COLO829 (cell line): Measurements from ENCODE around the gene CENPB.

Source experiments
- DNase-seq: peaks from one replicate; pipeline ENCODE4 v3.0.0; 2012; ENCODE audit warnings: low spot score

CENPB gene

DNA sequence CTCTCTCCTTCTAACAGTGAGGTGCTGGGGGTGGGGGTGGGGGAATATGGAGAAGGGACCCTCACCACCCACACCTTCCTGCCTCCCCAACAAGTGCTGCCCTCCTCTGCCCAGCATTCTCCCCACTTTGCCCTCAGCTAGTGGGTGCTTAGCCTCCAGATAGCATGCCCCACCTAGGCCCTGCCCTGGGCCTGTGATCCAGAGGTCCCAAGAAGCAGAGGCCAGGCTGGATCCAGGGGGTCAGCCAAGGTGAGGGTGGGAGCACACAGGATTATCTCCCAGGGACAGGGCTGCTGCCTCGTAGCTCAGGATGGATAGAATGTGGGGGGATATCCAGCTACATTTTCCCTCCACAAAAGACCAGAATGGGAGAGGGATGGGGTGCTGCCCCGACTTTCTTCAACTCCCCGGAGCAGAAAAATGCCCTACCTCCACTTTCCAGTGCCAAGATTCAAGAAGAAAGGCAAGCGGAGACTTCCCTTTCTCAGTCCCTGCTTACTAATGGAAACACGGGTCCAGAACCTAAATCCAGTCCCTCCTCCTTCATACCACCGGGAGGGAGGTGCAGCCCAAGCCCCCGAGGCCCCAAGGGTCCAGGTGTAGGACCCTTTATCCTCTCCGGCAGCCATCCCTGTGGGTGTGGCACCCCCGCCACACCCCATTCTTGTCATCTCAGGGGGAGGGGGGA is 20.0 kb downstream of the CENPB start:
- no peak for DNase-seq

DNA sequence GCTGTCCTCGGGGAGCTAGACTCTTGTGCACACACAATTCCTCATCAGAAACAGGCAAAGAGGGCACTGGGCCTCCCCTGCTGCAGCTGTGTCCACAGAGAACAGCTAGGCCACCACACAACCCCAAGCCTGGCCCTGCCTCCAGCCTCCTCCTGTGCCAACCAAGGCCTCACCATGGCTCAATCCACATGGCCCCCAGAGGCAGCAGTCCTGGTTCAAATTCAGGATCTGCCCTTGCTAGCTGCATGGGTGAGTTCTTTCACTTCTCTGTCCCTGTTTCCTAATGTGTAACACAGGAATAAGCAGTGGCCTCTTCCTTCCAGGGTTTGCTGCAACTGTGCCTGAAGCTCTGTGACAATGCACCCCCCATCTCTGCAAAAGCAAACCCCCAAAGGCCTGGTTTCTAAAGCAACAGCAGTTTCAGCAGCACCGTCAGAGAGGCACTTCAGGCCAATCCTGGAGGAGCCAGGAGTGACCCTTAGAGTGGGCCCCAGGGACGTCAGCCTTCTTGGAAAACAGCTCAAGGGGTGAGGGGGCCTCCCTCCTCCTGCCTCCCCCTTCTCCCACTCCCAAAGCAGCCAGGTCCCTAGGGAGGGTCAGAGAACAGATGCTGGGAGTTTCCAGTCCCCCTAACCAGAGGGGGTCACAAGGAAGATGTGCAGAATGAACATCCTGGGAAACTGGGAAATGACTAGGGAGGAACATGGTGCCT is 21.2 kb downstream of the CENPB start:
- DNase-seq = no peak

DNA sequence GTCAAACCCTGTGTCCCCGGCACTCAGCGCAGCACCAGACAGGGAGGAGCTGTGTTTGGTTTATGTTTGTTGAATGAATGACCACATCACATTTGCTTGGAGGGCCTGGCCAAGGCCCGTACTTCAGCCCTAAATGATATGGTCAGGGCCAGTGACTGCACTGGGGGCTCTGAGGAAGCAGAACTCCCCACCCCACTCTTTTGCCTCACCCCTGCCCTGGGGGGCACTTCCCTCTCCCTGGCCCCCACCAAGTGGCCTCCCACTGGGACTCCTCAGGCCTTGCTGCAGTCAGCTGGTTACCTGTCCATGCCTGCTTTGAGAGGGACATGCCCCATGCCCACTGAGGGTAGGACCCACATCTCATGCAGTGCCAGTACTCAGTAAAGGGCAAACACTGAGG is 21.9 kb downstream of the CENPB start:
- DNase-seq = no peak

DNA sequence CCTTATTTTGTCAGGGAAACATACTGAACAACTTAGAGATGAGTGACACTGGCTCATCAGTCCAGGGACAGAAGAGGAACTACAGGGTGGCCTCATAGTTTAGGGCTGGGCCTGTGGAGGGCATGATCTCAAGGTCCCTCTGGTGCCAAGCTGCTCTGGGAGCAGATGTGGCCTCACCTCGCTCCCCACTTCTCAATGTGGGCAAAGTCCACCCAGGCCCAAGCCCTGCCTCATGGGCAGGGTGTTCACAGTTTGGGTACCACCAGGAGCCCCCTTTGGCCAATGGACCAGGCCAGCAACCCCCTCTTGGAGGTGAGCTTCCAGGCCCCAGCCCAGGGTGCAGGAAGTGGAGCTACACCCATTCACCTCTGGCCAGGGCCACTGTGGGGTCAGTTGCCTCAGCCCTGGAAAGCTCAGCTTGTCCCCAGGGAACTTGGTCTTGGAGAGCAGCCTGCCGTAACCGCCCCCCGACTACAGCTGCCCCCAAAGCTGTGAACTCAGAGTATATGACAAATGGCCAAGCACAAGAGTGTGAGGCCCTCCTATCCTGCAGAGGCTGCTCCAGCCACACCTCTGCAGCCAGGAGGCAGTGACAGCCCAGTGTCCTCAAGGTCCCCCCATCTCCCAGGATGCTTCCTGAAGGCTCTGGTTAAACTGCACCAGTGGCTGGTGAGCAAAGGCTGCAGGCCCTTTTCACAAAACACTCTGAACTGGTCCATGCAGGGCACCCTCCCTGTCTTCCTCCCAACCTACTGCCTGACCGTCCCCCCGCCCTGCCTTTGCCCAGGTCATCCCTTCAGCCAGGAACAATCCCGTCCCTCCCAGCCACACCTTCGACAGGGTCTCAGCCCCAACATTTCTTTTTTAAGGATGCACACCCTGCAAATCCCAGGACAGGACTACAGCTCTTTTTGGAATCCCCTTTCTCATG is 22.6 kb downstream of the CENPB start:
- no peak for DNase-seq

DNA sequence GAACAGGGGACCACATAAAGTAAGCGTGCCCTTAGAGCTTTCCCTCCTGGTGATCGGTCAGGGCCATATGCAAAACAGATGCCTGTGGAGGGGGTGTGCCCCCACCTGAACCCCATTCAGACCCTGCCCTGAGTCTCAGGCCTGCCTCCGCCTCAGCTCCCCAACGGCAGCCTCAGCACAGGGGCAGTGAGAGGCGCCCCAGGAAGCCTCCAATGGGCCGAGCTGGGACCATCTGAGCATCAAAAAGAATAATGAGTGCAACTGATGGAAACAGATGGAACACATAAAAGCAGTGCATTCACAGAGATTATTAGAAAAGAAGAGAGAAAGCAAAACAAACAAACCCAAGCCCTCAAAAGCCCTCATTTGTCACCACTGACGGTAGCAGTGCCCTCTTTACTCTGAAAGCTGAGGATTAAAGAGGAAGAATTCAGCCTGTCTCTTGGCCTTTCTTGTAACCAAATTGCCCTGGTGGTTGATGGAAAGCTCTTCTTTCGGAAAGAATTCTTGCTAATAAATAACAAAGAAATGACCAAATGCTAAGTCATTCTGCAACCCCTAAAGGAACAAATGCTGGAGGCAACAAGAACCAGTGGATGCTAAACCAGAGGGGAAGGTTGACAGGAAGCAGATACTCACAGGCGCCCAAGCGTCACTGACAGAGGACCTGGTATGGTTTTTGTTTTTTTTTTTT is 25.7 kb downstream of the CENPB start:
- no peak for DNase-seq

DNA sequence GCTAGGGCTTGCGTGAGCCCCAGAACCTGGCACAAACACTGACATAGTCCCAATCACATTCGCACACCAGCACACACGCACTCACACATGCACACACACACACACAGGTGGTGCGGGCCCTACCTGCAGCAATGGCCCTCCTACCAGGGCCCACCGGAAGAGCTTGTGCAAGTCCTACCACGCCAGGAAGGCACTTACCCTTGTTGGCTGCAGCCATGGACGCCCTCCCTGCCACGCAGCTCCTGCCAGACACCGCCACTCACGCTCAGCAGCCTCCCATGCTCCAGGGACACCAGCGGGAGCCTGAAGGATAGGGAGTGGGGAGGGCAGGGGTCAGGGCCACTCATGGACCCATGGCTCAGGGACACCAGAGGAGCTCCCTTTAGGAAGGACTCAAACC is 26.7 kb downstream of the CENPB start:
- DNase-seq = no peak

DNA sequence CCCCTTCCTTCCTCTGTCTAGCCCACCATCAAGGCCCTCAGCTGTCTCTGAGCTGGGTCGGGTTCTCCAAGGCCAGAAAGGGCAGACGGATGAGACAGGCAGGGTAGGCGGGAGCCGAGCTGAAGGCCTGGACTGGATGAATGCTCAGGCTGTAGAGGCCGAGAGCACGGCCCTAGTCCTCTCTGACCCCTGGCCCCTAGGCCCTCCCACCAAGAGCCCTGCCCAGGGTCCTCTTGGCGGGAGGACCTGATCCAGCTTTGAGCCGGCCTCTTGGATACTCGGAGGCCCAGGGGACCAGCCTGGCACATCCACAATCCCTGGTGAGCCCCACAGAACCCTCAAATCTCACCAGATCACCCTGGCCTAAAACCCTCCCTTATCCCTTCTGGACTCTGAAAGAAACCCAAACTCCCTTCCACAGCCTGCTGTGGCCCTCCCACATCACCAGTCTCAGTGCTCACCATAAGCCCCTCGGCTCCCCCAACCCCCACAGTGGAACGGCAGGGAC is 27.2 kb downstream of the CENPB start:
- no peak for DNase-seq

DNA sequence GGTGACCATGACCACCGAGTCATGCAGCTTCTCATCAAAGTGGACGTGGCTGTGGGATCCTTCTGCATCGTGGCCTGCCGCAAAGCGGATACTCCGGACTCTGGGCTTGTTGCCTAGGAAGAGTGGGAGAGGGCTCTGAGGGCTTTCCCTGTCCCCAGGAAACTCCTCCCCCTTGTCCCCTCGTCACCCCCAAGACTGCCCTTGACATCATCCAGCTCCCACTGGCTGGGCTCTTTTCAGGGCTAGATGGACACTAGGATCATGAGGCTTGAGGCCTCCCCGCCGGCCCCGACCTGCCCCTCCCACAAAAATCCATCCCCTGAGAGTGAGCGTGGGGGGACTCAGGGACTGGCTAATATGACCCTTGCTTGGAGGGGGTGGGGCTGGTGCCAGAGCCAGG is 28.0 kb downstream of the CENPB start:
- no peak for DNase-seq

DNA sequence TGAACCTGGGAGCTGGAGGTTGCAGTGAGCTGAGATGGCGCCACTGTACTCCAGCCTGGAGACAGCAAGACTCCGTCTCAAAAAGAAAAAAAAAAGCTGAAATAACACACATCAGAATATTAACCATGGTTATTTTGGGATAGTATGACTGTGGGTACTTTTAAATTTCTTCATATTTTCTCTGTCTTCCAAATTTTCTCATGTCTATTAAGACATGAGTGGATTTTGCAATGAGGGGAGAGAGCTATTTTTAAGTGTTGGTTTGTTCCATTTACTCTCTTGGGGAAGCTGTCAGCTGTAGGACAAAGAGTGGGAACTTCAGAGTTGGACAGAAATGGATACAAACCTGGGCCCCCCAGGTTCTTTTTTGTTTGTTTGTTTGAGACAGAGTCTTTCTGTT is 29.3 kb downstream of the CENPB start:
- DNase-seq = no peak

DNA sequence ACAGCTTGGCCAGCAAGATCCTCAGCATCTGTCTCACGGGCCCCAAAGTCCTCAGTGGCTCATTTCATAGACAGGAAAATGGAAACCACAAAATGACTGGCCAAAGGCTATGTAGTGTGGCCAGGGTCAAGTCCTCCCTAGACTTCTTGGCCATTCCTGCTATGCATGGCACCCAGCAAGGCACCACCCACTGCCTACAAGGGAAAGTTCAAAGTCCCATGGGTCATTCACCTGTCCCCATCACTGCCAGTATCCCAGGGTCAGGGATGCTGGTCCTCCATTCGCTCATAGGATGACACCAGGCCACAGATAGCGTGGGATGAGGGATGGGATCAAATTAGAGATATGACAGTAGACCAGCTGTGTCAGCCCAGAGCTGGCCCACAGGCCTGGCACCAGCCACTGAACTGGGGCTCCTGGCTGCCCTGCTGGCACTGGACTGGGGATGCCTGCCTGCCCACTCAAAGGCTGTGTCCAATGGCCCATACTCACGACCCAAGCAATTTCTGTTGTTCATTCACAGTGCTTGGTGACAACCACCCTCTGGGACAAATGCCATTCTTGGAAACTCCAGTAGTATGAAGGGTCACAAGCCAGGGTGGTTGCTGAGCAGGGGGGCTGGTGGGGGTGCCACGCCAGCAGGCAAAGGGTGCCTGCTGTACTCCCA is 30.6 kb downstream of the CENPB start:
- DNase-seq = no peak

DNA sequence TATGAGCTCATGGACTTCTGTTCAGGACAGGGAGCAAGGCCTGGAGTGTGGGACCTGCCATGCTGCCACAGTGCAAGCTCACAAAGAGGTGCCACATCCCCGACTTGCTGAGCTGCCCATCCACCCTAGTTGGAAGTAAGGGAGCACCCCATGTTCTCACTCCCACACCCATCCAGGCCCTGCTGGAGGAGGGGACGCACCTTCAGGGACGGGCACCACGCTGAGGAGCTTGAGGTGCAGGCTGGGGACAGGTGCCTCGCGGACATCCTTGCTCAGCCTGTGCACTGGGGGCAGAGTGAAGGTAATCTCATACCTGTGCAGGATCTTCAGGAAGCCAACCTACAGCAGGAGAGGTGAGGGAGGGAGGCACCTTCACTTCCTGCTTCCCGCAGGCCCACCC is 31.3 kb downstream of the CENPB start:
- no peak for DNase-seq

DNA sequence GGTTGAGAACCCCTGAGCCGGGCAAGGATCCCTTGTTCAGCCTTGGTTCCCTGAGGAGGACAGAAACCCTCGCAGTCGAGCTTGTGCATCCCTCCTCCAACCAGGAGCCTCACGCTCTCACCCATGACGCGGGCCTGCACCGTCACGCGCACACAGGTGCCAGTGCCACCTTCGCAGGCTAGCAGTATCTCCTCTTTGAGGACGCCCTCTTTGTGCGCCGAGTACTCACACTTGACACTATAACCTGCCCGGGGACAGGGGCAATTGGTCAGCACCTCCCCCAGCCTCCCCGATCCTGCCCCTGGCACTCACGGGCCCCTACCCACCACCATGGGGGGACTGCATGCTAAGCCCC is 32.3 kb downstream of the CENPB start:
- DNase-seq = no peak

DNA sequence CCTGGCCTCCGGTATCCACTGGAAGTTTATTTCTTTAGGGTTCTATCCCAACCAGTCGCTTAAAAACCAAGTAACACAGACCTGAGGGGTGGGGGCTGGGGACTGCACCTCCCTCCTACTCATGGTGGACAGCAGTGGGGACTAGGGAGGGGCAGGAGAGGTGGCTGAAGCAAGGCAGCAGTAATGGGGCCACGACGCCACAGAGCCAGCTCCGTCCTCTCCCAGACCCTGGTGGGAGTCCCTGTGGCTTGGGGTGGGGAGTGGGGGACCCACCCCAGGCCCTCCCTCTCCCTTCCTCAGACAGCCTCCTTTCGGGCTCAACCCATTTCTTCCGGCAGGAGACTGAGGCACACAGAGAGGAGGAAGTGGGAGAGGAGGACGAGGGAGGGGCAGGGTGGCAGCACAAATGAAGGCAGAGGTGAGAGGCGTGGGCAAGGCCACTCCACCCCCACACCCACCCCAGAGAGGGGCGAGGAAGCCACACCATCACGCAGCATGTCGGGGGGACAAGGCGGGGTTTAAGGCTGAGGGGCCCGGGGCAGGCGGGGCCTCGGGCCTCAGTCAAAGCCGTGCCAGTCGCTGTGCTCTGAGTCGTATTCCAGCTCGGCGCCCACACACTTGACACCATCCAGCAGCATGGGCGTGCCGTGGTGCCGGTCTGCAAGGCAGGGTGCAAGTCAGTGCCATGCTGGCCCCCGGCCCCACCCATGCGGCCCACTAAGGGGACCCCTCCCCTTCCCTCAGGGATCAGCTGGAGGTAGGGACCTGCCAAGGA is 32.9 kb downstream of the CENPB start:
- no peak for DNase-seq

DNA sequence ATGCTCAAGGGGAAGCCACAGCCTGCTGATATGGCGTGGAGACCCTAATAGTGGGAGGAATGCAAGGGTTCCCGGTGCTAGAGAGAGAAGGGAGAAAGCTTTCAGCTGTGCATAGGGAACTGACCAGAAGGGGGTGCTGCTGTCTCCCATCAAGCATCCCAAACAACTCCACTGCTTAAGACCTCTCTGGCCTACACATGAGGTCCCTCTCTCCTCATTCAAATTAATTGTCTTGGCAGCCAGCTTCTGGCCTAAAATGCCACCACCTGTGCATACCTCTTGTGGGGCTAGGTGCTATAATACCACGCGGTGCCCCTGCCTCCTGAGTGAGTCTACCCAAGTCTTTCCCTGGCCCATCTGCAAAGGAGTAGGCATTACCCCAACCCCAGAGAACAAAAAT is 33.4 kb downstream of the CENPB start:
- DNase-seq = peak; percentile 88

DNA sequence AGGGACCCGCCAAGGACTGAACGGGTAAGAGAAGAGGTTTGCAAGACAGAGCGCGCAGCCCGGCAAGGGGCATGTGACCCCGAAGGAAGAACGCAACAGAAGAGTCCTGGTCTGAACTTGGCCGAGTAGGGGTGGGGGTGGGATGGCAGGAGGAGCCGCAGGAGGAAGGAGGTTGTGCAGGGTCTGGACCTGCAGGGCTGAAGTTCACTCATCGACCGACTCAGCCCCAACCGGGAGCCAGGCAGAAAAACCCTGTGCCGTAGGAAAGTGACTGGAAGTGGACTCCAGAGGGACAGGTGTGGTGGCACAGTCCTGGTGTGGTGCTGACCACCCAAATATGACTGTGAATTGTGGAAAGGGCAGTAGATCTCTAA is 34.2 kb downstream of the CENPB start:
- DNase-seq = no peak

DNA sequence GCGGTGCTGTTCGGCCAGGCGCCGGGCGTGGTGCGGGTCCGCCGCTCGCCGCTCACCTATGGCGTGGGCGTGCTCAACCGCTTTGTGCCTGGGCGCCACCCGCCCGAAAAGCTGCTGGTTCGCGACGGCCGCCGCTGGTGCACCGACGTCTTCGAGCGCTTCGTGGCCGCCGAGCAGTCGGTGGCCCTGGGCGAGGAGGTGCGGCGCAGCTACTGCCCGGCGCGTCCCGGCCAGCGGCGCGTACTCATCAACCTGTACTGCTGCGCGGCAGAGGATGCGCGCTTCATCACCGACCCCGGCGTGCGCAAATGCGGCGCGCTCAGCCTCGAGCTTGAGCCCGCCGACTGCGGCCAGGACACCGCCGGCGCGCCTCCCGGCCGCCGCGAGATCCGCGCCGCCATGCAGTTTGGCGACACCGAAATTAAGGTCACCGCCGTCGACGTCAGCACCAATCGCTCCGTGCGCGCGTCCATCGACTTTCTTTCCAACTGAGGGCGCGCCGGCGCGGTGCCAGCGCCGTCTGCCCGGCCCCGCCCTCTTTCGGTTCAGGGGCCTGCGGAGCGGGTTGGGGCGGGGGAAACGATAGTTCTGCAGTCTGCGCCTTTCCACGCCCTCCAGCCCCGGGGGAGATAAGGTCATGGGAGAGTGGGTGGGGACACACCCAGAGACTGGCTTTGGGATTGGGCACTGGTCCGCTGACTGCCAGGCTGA is 34.7 kb downstream of the CENPB start:
- no peak for DNase-seq

DNA sequence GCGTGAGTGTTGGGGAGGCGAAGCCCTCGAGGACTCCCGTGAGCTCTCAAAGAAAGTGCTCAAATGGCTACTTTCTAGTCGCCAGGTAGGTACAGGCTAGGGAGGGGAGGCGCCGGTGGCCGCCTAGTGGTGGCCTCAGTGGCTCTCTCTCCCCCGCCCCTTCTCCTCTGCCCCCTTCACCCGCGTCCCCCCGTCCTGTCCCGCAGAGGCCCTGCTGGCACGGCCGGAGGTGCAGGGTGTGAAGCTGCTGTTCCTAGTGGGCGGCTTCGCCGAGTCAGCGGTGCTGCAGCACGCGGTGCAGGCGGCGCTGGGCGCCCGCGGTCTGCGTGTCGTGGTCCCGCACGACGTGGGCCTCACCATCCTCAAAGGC is 35.2 kb downstream of the CENPB start:
- DNase-seq = no peak

DNA sequence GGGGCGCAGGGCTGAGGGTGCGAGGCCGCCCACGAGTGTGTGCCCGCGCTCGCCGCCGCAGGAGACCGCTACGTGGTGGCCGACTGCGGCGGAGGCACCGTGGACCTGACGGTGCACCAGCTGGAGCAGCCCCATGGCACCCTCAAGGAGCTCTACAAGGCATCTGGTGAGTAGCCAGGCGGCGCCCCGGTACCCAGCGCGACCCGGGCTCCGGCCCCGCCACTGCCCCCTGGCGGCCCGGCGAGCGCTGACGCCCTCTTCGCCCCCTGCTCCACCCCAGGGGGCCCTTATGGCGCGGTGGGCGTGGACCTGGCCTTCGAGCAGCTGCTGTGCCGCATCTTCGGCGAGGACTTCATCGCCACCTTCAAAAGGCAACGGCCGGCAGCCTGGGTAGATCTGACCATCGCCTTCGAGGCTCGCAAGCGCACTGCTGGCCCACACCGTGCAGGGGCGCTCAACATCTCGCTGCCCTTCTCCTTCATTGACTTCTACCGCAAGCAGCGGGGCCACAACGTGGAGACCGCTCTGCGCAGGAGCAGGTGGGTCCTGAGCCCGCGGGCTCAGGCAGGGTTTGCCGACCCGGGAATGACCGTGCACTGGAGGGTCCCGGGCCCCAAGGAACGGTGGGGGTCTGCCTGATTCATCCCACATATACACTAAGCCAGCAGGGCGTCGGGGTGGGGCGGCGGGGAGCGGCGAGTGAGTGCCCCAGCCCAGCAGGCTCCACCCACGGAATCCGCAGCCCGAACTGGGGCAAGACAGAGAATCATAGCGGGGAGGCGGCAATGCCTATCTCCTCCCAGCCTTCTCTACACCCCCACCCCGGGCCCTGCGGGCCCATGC is 36.6 kb downstream of the CENPB start:
- DNase-seq = peak; percentile 76

DNA sequence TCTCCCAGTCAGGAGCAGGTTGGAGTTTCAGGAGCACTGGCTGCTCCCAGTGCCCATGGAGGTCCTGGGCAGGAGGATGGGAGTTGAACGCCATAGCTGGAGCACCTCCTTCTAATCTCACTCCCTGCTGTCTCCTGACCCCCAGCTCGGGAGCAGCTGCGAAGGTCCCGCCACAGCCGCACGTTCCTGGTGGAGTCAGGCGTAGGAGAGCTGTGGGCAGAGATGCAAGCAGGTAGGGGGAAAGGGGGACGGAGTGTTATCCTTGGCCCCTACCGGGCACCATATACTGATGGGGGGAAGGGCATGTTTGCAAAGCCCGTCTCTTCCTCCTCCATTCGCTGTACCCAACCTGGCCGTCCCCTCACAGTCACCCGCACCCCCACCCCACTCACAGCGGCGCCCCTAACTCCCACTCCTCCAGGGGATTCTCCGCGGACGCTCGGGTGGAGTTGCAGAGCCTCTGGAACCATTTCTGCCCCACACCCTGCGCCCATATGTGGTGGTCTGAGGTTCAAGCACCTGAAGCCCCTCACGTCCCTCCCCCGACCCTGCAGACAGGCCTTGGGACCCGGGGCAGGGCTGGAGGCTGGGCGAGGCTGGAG is 37.4 kb downstream of the CENPB start:
- no peak for DNase-seq
